NCI-H526 (cell line): ENCODE measurements around the gene MUC5B.
"Not testable (repeated sequence)": the region's sequence is repeated elsewhere in the genome, so short reads cannot be mapped to it uniquely, and the experiment has no call there.

ENCODE experiments used
- DNase-seq, 2 experiments: peaks; one replicate each; lab custom pipeline; 2025; lab: John Stamatoyannopoulos, UW

Gene MUC5B

GRCh38 chr11:1222491-1223345 lies at the start of gene MUC5B:
TSS of gene MUC5B (plus strand) at chr11:1223066. CDS start at chr11:1223124, 58 bp downstream.
- peak in 1 of 2 experiments; percentile 35 for DNase-seq

- not testable (repeated sequence) for DNase-seq
Observed at GRCh38 chr11:1173396-1173795, 49.5 kb upstream of the MUC5B start.

GRCh38 chr11:1174441-1175370 lies 48.2 kb upstream of the MUC5B start:
- no peak for DNase-seq

- no peak for DNase-seq
Observed at GRCh38 chr11:1175461-1176223, 47.2 kb upstream of the MUC5B start.

- DNase-seq = no peak
Observed at GRCh38 chr11:1176224-1177019, 46.4 kb upstream of the MUC5B start.

GRCh38 chr11:1177020-1177770 lies 45.7 kb upstream of the MUC5B start:
- no peak for DNase-seq

GRCh38 chr11:1177771-1178090 lies 45.1 kb upstream of the MUC5B start:
- no peak for DNase-seq

GRCh38 chr11:1178201-1178885 lies 44.5 kb upstream of the MUC5B start:
- DNase-seq = no peak

- no peak for DNase-seq
Observed at GRCh38 chr11:1178906-1179305, 44.0 kb upstream of the MUC5B start.

GRCh38 chr11:1179641-1180040 lies 43.2 kb upstream of the MUC5B start:
- no peak for DNase-seq

- DNase-seq = no peak
Observed at GRCh38 chr11:1180171-1180570, 42.7 kb upstream of the MUC5B start.

- no peak for DNase-seq
Observed at GRCh38 chr11:1180947-1181391, 41.9 kb upstream of the MUC5B start.

GRCh38 chr11:1181420-1181819 lies 41.4 kb upstream of the MUC5B start:
- no peak for DNase-seq

GRCh38 chr11:1181853-1182535 lies 40.9 kb upstream of the MUC5B start:
- no peak for DNase-seq

- DNase-seq = not testable (repeated sequence)
Observed at GRCh38 chr11:1184139-1184538, 38.7 kb upstream of the MUC5B start.

- not testable (repeated sequence) for DNase-seq
Observed at GRCh38 chr11:1188451-1189130, 34.3 kb upstream of the MUC5B start.

GRCh38 chr11:1189816-1190215 lies 33.0 kb upstream of the MUC5B start:
- DNase-seq = not testable (repeated sequence)

GRCh38 chr11:1191786-1192470 lies 30.9 kb upstream of the MUC5B start:
- not testable (repeated sequence) for DNase-seq
